Prostate gland (tissue), 2 donors: ENCODE measurements around the gene IFI6. TPM values are rescaled to one million over a fixed set of nuclear protein-coding genes. Genes with fewer than 3 reads are reported as not detected.

Source experiments
- DNase-seq: peaks from one replicate; pipeline ENCODE4 v3.0.0-alpha.2; 2019; ENCODE audit warnings: low spot score
- H3K27ac ChIP-seq, 2 donors: fragments of 200-600 bp; sonication (generic); 2 replicates each; pipeline ENCODE4 v1.5.1; 2017 to 2019
- H3K27me3 ChIP-seq: fragments of 200-600 bp; sonication (generic); replicated peaks from 2 replicates; pipeline ENCODE4 v1.5.1; 2019; ENCODE audit not compliant: insufficient read depth
- H3K36me3 ChIP-seq, 2 donors: fragments of 200-600 bp; sonication (generic); 1 replicate in 1 of 2; 2 replicates in 1 of 2; pipeline versions ENCODE4 v1.5.1 to v1.8.1; 2017 to 2019
- H3K4me1 ChIP-seq: fragments of 200-600 bp; sonication (generic); replicated peaks from 2 replicates; pipeline ENCODE4 v1.5.1; 2019
- H3K4me3 ChIP-seq, 2 donors: fragments of 200-600 bp; sonication (generic); 2 replicates each; pipeline ENCODE4 v1.5.1; 2017 to 2019
- H3K9me3 ChIP-seq: fragments of 200-600 bp; sonication (generic); 2 replicates; pipeline ENCODE4 v1.5.1; 2017
- POLR2A ChIP-seq: fragments of 450-650 bp; IDR thresholded peaks from one replicate; pipeline ENCODE4 v1.6.1; 2016; ENCODE audit warnings: antibody characterized with exemption, mild to moderate bottlenecking
- POLR2AphosphoS5 ChIP-seq: sonication (generic); formaldehyde crosslinking; IDR thresholded peaks from one replicate; pipeline ENCODE4 v1.6.1; 2017; ENCODE audit warnings: antibody characterized with exemption
- WGBS: methylation state at CpG from one replicate; pipeline ENCODE4 v1.1.5; 2018; 5-methylcytosine and 5-hydroxymethylcytosine counted together
- intact Hi-C: fragments of 100-400 bp; cut with DNase I; formaldehyde crosslinking; loops from one replicate; pipeline ENCODE4 v1.14.2; 2022
- total RNA-seq, 2 donors: library from RNA; depleted of rRNA; stranded (reverse); fragments of >200 nt; gene quantifications; one replicate each; pipeline ENCODE4 v1.1.0, GENCODE V29; 2016
- TF ChIP-seq, protein P1 (sequence below), 4 experiments: fragments of 200-600 bp in 2 of 4; fragments of 450-650 bp in 2 of 4; sonication (generic) in 2 of 4; IDR thresholded peaks; 1 replicate in 3 of 4; 2 replicates in 1 of 4; pipeline ENCODE4 v1.5.1; 2016 to 2019; ENCODE audit warnings: antibody characterized with exemption in 4 of 4, mild to moderate bottlenecking in 2 of 4, moderate library complexity in 2 of 4

The IFI6 gene
- total RNA-seq, 2 donors from 2014 or later: 40.4 to 274 TPM

DNA sequence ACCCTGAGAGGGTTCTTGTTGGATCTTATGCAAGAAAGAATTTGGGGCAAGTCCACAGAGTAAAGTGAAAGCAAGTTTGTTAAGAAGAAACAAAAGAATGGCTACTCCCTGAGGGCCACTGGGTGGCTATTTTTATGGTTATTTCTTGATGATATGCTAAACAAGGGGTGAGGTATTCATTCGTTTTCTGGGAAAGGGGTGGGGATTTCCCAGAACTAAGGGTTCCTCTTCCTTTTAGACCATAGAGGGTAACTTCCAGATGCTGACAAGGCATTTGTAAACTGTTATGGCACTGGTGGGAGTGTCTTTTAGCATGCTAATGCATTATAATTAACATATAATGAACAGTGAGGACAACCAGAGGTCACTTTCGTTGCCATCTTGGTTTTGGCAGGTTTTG, 18.2 kb upstream of the IFI6 start:
- Histone ChIP-seq H3K4me1 (no peaks in the 10 kb centered on the region), H3K27ac (no peak overlapping the region), H3K9me3 (no peaks in the 10 kb centered on the region), H3K4me3 (no peak overlapping the region), H3K36me3 (no peaks in the 10 kb centered on the region), H3K27me3 (no peaks in the 10 kb centered on the region)
- WGBS: 78% methylated on average over 2 of the region's 2 CpGs
- TF ChIP-seq POLR2A (no peak), POLR2AphosphoS5 (no peak)
- TF ChIP-seq, protein P1, sequence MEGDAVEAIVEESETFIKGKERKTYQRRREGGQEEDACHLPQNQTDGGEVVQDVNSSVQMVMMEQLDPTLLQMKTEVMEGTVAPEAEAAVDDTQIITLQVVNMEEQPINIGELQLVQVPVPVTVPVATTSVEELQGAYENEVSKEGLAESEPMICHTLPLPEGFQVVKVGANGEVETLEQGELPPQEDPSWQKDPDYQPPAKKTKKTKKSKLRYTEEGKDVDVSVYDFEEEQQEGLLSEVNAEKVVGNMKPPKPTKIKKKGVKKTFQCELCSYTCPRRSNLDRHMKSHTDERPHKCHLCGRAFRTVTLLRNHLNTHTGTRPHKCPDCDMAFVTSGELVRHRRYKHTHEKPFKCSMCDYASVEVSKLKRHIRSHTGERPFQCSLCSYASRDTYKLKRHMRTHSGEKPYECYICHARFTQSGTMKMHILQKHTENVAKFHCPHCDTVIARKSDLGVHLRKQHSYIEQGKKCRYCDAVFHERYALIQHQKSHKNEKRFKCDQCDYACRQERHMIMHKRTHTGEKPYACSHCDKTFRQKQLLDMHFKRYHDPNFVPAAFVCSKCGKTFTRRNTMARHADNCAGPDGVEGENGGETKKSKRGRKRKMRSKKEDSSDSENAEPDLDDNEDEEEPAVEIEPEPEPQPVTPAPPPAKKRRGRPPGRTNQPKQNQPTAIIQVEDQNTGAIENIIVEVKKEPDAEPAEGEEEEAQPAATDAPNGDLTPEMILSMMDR (IDR thresholded peaks at IDR 0.05): no peak
- intact Hi-C loops: no loop called here
- DNase-seq: no peak

DNA sequence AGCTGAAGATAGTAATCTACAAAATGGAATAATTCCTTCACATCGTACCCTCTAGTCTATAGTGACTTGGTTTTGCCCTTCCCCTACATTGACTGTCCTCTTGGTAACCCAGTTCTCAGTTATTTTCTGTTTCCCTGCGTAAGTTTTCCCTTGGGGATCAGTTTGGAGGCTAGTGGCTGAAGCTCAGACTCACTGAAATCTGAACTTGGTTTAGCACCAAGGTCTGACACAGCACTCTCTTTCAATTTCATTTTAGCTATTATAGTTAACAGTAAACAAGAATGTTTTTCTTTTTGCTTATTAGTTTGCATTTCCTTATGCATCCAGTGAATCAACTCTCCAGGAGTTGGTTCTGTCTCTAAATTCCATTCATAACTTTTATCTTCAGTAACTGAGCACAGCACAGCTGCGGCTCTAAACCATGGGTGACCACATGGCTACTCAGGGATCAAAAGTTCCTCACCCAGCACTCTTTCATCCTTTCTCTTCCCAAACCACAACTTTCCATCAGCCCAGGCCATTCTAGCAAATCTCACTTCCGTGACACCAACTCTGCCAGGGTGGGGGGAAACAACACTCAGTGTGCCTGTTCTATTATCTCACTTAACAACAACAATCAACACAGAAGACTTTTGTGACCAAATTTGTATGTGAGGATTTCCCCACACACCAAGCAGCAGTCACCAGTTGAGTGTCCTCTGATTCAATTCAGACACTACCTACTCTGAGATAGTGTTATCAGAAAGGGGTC, 17.6 kb upstream of the IFI6 start:
- H3K4me1 ChIP-seq: no peaks in the 10 kb centered on the region
- no peak overlapping the region for H3K27ac ChIP-seq
- H3K9me3 ChIP-seq: no peaks in the 10 kb centered on the region
- DNase-seq: no peak
- 82% methylated on average over 4 of the region's 4 CpGs for WGBS
- no peaks in the 10 kb centered on the region for H3K27me3 ChIP-seq
- H3K36me3 ChIP-seq: no peaks in the 10 kb centered on the region
- intact Hi-C loops: no loop called here
- no peak for TF ChIP-seq POLR2A
- TF ChIP-seq POLR2AphosphoS5: no peak
- TF ChIP-seq, protein P1 (IDR thresholded peaks at IDR 0.05): no peak
- no peak overlapping the region for H3K4me3 ChIP-seq

DNA sequence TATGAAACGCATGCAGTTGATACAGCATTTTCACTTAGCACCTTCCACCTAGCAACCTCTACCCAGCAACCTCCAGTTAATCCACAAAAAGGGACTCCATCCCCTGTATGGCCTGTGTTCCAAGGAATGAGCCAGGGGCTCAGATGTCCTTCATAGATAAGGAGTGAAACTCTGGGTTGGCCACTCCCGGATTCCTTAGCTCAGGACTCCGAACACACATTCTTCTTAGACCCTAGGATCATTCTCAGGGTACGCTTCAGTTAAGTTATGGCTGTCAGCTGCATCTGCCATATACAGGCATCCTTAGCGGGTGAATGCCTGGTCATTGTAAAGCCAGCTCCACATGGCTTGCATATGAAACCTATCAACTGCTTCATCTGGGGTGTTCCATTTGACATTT, 15.9 kb upstream of the IFI6 start:
- WGBS: 90% methylated on average over 5 of the region's 5 CpGs
- Histone ChIP-seq H3K4me3 (no peak overlapping the region), H3K4me1 (no peaks in the 10 kb centered on the region), H3K27ac (no peak overlapping the region), H3K9me3 (no peaks in the 10 kb centered on the region), H3K27me3 (no peaks in the 10 kb centered on the region), H3K36me3 (no peaks in the 10 kb centered on the region)
- DNase-seq: no peak
- intact Hi-C loops: no loop called here
- TF ChIP-seq POLR2AphosphoS5 (no peak), POLR2A (no peak)
- TF ChIP-seq, protein P1 (IDR thresholded peaks at IDR 0.05): no peak

DNA sequence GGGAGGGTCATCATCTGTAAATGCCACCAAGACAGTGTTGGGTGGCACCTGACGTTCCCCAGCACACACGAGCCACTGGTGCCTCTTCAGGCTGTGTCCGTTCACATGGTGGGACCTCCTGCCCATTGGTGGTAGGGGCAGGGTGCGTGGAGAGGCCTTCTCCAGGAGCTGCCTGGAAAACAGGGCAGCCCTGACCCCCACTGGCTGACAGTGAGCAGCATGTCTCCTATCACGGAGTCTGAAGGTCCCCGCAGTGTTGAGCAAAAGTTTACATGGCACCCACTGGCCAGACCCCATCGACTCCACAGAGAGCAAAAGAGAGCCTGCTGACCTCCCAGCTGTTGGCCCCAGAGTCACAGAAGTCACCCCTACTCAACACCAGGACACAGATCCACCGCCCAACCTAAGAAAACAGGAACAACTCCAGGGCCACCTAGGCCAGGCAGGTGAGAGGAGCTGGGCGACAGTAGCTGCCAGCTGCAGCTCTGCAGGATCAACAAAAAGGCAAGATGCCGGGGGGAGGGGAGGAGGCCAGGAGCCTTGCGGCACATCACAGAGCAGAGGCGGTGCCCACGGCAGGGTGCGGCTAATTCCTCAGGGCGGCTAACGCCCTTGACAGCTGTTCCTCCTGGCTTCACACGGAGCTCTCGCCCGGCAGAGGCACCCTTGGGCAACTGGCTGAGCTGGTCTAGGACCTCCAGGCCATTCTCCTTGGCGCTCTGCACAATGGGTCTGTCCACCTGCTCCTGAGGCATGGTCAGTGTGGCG, 14.4 kb upstream of the IFI6 start:
- no peak overlapping the region for H3K27ac ChIP-seq
- no peaks in the 10 kb centered on the region for H3K36me3 ChIP-seq
- H3K9me3 ChIP-seq: no peaks in the 10 kb centered on the region
- no peaks in the 10 kb centered on the region for H3K27me3 ChIP-seq
- WGBS: 63% methylated on average over 19 of the region's 21 CpGs
- no peak for DNase-seq
- no peaks in the 10 kb centered on the region for H3K4me1 ChIP-seq
- intact Hi-C loops: no loop called here
- TF ChIP-seq POLR2AphosphoS5: no peak
- H3K4me3 ChIP-seq: no peak overlapping the region

DNA sequence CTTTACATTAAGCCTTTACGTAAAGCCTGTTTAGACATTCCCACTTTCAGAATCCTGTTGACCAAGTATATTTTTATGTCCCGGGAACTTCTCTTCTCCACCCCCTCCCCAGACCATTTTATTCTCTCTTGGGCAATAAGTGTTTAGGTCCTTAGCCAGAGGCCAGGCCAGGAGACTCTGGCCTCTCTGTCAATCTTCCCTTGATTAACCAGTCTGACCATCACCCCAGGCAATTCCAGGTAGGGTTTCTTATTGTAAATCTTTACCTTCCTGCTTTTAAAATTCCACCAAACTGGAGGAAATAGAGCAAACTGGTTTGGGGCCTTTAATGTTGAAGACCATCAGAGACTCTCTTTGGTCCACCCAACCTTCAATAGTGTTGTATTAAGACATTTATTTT, 12.2 kb upstream of the IFI6 start:
- WGBS: 68% methylated on average over 2 of the region's 2 CpGs
- TF ChIP-seq POLR2AphosphoS5 (no peak), POLR2A (no peak)
- TF ChIP-seq, protein P1 (IDR thresholded peaks at IDR 0.05): no peak
- H3K9me3 ChIP-seq: no peaks in the 10 kb centered on the region
- no peaks in the 10 kb centered on the region for H3K27me3 ChIP-seq
- no peak overlapping the region for H3K4me3 ChIP-seq
- no peak for DNase-seq
- no peaks in the 10 kb centered on the region for H3K36me3 ChIP-seq
- intact Hi-C loops: no loop called here
- no peaks in the 10 kb centered on the region for H3K4me1 ChIP-seq
- no peak overlapping the region for H3K27ac ChIP-seq
